ENCODE data around the gene MXD1. TPM values are rescaled to one million over a fixed set of nuclear protein-coding genes. Genes with fewer than 3 reads are reported as not detected.
A peak's percentile ranks its signal among the peaks of the same experiment; 100 is the strongest.

MXD1 gene
- total RNA-seq, 2 donors from 2014 or later: 3.6 to 4.6 TPM

DNA sequence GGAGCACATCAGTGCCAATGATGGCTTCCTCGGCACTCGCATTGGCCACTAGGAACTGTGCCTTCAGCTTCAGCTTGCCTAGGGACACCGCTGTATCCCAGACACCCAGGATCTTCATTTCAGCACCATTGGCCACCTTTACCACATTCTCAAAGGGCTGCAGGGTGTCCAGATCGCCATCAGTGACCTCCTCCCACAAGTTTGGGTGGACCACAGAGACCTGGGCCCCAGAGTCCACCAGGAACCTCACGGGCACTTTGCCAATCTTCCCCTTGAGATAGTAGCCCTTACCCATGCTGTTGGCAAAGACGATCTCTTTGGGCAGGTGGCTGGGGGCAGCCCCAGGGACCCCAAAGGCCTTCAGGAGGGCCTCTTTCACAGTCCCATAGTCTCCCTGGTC, 45.9 kb downstream of the MXD1 start:
- Histone ChIP-seq H3K4me1 (peaks cover 7% of the 10 kb centered on the region), H3K4me3 (no peak overlapping the region), H3K9me3 (no peaks in the 10 kb centered on the region), H3K27ac (no peak overlapping the region), H3K36me3 (replicated peaks in 1 of 2; ENCODE audit: insufficient read depth in 1 of 2, low read depth in 2 of 2) (no peaks in the 10 kb centered on the region), H3K27me3 (no peaks in the 10 kb centered on the region)
- DNase-seq (no peak), ATAC-seq (no peak)
- 77 to 96% methylated on average over 3 to 6 of the region's 6 CpGs for WGBS, 2 donors
- no peak for TF ChIP-seq CTCF (IDR thresholded peaks at IDR 0.05)
- intact Hi-C loops (cut with DNase I): no loop called here

DNA sequence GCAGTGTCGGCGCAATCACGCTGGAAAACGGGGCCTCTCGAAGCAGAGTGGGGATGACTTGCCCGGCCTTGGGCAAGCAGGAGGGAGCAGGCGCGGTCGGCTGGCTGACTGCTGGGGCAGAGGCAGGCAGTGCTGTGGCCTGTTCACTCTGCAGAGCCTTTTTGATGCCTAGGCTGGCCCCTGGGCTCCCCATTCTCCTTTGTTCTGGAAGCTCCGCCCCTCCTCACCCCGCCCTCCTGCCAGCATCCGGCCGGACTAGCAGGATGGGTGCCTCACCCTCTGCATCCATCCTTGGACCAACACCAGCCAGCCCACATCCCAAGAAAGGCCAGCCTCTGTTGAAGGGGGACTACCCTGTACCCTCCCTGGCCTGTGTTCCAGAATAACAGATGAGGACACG, 46.6 kb downstream of the MXD1 start, which contains the start of gene ASPRV1:
TSS of gene ASPRV1 (minus strand) at position 136 of the 400 bp plus-strand sequence. CDS start 195 bp downstream, outside the sequence.
- no peak within 1 kb of the TSS for H3K4me3 ChIP-seq
- H3K27me3 ChIP-seq: no peaks in the 10 kb centered on the region
- H3K9me3 ChIP-seq: no peaks in the 10 kb centered on the region
- no peak within 1 kb of the TSS for H3K27ac ChIP-seq
- intact Hi-C loops (cut with DNase I): no loop called here
- peaks cover 7% of the 10 kb centered on the region for H3K4me1 ChIP-seq
- 90 to 95% methylated on average over 4 to 14 of the region's 14 CpGs for WGBS, 2 donors
- no peaks in the 10 kb centered on the region for H3K36me3 ChIP-seq (replicated peaks in 1 of 2; ENCODE audit: insufficient read depth in 1 of 2, low read depth in 2 of 2)
- DNase-seq (no peak), ATAC-seq (no peak)
- TF ChIP-seq CTCF (IDR thresholded peaks at IDR 0.05) (no peak), POLR2A (IDR thresholded peaks at IDR 0.05) (no peak)

DNA sequence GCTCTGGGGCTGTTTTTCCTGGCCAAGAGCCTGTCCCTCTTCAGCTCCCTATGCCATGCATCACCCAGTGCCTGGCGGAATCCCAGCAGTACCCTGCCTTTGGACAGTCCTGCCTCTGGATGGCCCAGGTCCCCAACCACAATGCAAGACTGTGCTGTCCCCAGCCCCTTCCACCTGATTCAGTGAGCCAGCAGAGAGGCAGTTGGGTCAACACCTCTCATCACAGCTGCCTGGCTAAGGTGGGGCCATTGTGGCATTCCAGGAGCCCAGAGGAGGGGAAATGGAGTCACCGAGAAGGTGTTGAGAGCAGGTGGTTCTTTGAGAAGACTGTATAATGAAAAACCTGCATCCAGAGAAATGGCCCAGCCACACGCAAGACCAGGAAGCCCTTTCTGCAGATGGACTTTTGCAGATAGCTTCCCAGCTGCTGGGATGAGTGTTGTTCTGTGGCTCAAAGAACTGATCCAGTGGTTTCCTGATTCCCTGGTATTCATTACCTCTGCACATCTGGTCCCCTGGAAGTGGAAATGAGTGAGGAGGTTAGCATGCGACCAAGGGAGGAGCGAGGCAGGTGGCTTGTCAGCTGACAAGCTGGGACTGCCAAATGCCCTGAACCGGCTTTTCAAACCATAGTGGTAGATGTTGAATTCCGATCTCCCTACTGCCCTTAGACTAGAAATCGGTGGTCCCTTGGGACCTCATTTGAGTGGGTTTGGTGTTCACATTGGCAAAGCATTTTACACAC, 48.2 kb downstream of the MXD1 start:
- 90 to 93% methylated on average over 7 to 8 of the region's 8 CpGs for WGBS, 2 donors
- intact Hi-C loops (cut with DNase I): no loop called here
- TF ChIP-seq POLR2A (IDR thresholded peaks at IDR 0.05) (no peak), CTCF (IDR thresholded peaks at IDR 0.05) (no peak)
- peaks cover 7% of the 10 kb centered on the region for H3K4me1 ChIP-seq
- no peaks in the 10 kb centered on the region for H3K9me3 ChIP-seq
- H3K36me3 ChIP-seq (replicated peaks in 1 of 2; ENCODE audit: insufficient read depth in 1 of 2, low read depth in 2 of 2): no peaks in the 10 kb centered on the region
- DNase-seq: no peak
- no peaks in the 10 kb centered on the region for H3K27me3 ChIP-seq
- H3K27ac ChIP-seq: no peak overlapping the region
- no peak overlapping the region for H3K4me3 ChIP-seq
- no peak for ATAC-seq

- Histone ChIP-seq H3K36me3 (replicated peaks in 1 of 2; ENCODE audit: insufficient read depth in 1 of 2, low read depth in 2 of 2) (no peaks in the 10 kb centered on the region), H3K9me3 (no peaks in the 10 kb centered on the region), H3K4me1 (peaks cover 7% of the 10 kb centered on the region), H3K27me3 (no peaks in the 10 kb centered on the region), H3K27ac (no peak overlapping the region), H3K4me3 (no peak overlapping the region)
- no peak for ATAC-seq
- peak in 3 of 4 donors; percentile 21 to 39 (median 38) for DNase-seq
- intact Hi-C loops (cut with DNase I): no loop called here
- WGBS, 2 donors: 47 to 55% methylated on average over 5 to 6 of the region's 7 CpGs
- TF ChIP-seq CTCF (IDR thresholded peaks at IDR 0.05): no peak
- TF ChIP-seq POLR2A (IDR thresholded peaks at IDR 0.05): no peak
These were observed 49.5 kb downstream of the MXD1 start for GRCh38 chr2:69964353-69964841.
